OCI-LY3 (cell line): ENCODE measurements around the gene PLEKHA7.

Source experiments
- EZH2phosphoT487 ChIP-seq: fragments of 200-600 bp; shearing (Covaris generic); IDR thresholded peaks from 2 replicates; pipeline ENCODE4 v1.6.1; 2018; ENCODE audit warnings: antibody characterized with exemption, mixed run types, low read depth
- TF ChIP-seq, protein P1 (sequence below): fragments of 200-600, 300-600 bp; sonication (generic); IDR thresholded peaks from 2 replicates; pipeline ENCODE4 v1.5.1; 2014; ENCODE audit warnings: antibody characterized with exemption, low read length, low read depth

DNA sequence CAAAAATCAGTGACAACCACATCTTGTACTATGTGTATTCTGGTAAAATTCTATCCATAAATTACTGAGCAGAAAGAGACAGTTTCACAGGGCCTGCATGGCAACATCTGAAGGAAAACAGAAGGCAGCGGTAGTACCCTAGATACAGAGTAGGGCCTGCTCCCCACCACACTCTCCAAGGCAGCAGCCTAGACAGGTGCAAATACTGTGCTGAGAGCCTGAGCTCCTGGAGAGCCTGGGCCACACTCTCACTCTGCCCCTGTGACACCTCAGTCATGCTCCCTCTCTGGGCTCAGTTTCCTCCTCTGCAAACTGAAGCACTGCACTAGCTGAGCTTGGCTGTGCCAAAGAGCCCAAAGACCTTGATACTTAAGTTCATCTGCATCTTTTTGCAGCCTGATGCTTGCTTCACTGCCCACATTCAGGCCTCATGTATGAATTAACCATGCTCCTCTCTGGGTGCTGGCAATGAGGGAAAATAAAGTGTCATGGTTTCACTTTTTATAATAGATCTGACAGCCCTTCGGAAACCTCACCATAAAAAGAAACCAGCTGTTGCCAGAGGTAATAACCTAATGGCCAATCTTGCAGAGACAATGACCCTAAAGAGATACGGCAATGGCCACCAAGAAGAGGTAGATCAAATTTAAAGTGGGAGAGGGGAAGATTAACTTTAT is 104.7 kb downstream of the PLEKHA7 start:
- TF ChIP-seq, protein P1, sequence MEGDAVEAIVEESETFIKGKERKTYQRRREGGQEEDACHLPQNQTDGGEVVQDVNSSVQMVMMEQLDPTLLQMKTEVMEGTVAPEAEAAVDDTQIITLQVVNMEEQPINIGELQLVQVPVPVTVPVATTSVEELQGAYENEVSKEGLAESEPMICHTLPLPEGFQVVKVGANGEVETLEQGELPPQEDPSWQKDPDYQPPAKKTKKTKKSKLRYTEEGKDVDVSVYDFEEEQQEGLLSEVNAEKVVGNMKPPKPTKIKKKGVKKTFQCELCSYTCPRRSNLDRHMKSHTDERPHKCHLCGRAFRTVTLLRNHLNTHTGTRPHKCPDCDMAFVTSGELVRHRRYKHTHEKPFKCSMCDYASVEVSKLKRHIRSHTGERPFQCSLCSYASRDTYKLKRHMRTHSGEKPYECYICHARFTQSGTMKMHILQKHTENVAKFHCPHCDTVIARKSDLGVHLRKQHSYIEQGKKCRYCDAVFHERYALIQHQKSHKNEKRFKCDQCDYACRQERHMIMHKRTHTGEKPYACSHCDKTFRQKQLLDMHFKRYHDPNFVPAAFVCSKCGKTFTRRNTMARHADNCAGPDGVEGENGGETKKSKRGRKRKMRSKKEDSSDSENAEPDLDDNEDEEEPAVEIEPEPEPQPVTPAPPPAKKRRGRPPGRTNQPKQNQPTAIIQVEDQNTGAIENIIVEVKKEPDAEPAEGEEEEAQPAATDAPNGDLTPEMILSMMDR, result no peak
- TF ChIP-seq EZH2phosphoT487, result no peak
